Cardiac fibroblast (primary cell): Measurements from ENCODE around the gene SPATA6L.
A peak's percentile ranks its signal among the peaks of the same experiment; 100 is the strongest.

ENCODE experiments used
- DNase-seq, 2 donors: peaks; one replicate each; pipeline versions ENCODE4 v3.0.0 to v3.0.0-alpha.2; 2010; ENCODE audit warnings: low read depth in 2 of 2
- H3K4me3 ChIP-seq, 2 donors: replicated peaks in 1 of 2; 1 replicate in 1 of 2; 2 replicates in 1 of 2; pipeline ENCODE4 v1.5.1; 2011; ENCODE audit warnings: low read depth in 2 of 2, low read length in 2 of 2, mild to moderate bottlenecking in 2 of 2, moderate library complexity in 1 of 2
- CTCF ChIP-seq: IDR thresholded peaks from one replicate; pipeline ENCODE4 v1.5.1; 2011; ENCODE audit warnings: low read depth, mild to moderate bottlenecking, low read length, inconsistent platforms

The SPATA6L gene

GRCh38 chr9:4594994-4595393 is 71.3 kb downstream of the SPATA6L start:
- no peak for TF ChIP-seq CTCF
- H3K4me3 ChIP-seq: no peak overlapping the region
- no peak for DNase-seq

GRCh38 chr9:4594545-4594944 is 71.7 kb downstream of the SPATA6L start:
- DNase-seq: peak in 1 of 2 donors; percentile 24
- no peak for TF ChIP-seq CTCF
- no peak overlapping the region for H3K4me3 ChIP-seq

- H3K4me3 ChIP-seq: no peak overlapping the region
- no peak for DNase-seq
- TF ChIP-seq CTCF: no peak
Observed at GRCh38 chr9:4592886-4593285, 73.4 kb downstream of the SPATA6L start.

- no peak for DNase-seq
- TF ChIP-seq CTCF: no peak
- H3K4me3 ChIP-seq: no peak overlapping the region
Observed at GRCh38 chr9:4592295-4592694, 74.0 kb downstream of the SPATA6L start.

GRCh38 chr9:4591123-4591500 is 75.2 kb downstream of the SPATA6L start:
- no peak for TF ChIP-seq CTCF
- DNase-seq: peak in 1 of 2 donors; percentile 28
- no peak overlapping the region for H3K4me3 ChIP-seq

GRCh38 chr9:4590430-4591122 is 75.7 kb downstream of the SPATA6L start:
- DNase-seq: peak in 1 of 2 donors; percentile 47
- no peak for TF ChIP-seq CTCF
- no peak overlapping the region for H3K4me3 ChIP-seq

- H3K4me3 ChIP-seq: no peak overlapping the region
- no peak for TF ChIP-seq CTCF
- DNase-seq: no peak
Observed at GRCh38 chr9:4588721-4589120, 77.6 kb downstream of the SPATA6L start.
